ENCODE results near the gene TRIM41.

The TRIM41 gene

DNA sequence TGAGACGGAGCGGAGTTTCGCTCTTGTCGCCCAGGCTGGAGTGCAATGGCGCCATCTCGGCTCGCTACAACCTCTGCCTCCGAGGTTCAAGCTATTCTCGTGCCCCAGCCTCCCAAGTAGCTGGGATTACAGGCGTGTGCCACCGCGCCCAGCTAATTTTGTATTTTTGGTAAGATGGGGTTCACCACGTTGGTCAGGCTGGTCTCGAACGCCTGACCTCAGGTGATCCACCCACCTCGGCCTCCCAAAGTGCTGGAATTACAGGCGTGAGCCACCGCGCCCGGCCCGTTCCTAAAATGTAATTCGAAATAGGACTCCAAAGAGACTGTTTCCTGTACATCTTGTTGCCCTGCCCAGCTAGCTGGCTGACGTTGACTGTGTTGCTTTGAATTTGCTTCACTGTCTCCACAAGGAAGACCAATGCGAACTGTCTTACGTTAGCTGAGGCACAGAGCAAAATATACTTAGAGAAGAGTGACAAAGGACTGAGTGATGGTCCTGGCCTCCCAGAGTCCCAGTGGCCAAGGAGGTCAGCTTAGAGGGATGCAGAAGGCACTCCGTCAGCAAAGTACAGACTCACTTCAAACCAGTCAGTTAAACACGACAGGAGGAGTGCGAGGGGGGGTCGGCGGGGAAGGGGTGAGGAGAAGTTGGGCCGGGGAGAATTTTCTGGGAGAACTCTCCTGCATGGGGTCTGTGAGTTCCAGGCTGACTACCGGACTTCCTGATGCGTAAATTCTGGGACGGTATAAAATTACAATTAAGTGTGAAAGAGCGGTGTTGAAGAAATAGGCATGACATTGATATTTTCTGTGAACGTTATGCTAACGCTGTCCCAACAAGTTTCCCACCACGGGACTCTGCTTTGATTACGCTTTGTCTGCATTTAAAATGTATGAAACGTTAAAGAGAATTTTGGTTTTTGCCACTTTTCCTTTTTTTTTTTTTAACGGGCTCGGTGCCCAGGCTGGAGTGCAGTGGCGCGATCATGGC is 6.8 kb upstream of the TRIM41 start:
- peak overlapping the region; percentile 59 for H3K4me3 ChIP-seq (ENCODE audit: low read depth, low read length)
- TF ChIP-seq, protein P1, sequence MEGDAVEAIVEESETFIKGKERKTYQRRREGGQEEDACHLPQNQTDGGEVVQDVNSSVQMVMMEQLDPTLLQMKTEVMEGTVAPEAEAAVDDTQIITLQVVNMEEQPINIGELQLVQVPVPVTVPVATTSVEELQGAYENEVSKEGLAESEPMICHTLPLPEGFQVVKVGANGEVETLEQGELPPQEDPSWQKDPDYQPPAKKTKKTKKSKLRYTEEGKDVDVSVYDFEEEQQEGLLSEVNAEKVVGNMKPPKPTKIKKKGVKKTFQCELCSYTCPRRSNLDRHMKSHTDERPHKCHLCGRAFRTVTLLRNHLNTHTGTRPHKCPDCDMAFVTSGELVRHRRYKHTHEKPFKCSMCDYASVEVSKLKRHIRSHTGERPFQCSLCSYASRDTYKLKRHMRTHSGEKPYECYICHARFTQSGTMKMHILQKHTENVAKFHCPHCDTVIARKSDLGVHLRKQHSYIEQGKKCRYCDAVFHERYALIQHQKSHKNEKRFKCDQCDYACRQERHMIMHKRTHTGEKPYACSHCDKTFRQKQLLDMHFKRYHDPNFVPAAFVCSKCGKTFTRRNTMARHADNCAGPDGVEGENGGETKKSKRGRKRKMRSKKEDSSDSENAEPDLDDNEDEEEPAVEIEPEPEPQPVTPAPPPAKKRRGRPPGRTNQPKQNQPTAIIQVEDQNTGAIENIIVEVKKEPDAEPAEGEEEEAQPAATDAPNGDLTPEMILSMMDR (IDR thresholded peaks at IDR 0.05; ENCODE audit: low read depth, low read length) = no peak
- TF ChIP-seq MYC (IDR thresholded peaks at IDR 0.05; ENCODE audit: low read depth, low read length) (no peak), POLR2A (IDR thresholded peaks at IDR 0.05; ENCODE audit: extremely low read depth, insufficient read length) (no peak)
- TF ChIP-seq, protein P2, sequence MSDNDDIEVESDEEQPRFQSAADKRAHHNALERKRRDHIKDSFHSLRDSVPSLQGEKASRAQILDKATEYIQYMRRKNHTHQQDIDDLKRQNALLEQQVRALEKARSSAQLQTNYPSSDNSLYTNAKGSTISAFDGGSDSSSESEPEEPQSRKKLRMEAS (IDR thresholded peaks at IDR 0.05; ENCODE audit: low read depth, low read length) = no peak
- peak; percentile 67 for DNase-seq (ENCODE audit: low read depth)

DNA sequence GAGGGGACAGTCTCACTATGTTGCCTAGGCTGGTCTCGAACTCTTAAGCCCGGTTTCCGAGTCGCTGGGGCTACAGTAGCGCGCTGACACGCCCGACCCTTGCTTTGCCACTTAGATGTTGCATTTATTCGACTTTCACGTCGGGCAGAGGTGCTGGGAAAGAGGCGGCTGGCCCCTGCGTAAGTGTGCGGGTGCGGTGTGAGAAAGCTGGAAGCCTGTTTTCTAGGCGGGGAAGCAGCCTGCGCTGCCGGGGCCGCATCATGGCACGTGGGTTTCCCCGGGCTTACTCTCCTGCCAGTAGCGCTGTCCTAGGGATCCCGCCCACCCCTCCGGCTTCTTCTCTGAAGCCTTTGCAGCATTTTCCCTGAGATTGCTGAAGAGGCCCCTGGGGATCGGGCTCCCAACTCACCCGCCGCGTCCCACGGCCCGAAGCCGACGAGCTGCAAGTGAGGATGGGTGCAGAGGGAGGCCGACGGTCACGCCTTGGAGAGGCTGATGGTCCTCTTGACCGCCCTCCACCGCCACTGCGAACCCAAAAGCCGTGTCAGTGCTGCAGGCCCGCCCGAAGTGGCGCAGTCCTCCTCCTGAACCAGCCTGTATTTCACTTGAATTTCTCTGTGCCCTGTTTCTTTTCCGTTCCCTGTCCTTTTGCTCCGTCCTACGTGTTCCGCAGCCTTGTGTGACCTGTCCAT is 5.8 kb upstream of the TRIM41 start:
- peak; percentile 73 for DNase-seq (ENCODE audit: low read depth)
- TF ChIP-seq, protein P2 (IDR thresholded peaks at IDR 0.05; ENCODE audit: low read depth, low read length) = peak; percentile 84
- TF ChIP-seq, protein P1 (IDR thresholded peaks at IDR 0.05; ENCODE audit: low read depth, low read length) = no peak
- TF ChIP-seq MYC (IDR thresholded peaks at IDR 0.05; ENCODE audit: low read depth, low read length) (0 out of 2 replicates have a peak, but pooled peaks have one; percentile 55), POLR2A (IDR thresholded peaks at IDR 0.05; ENCODE audit: extremely low read depth, insufficient read length) (no peak)
- H3K4me3 ChIP-seq (ENCODE audit: low read depth, low read length) = peak overlapping the region; percentile 46

GRCh38 chr5:181217803-181218062 is 5.3 kb upstream of the TRIM41 start:
- H3K4me3 ChIP-seq (ENCODE audit: low read depth, low read length) = peak overlapping the region; percentile 46
- no peak for DNase-seq (ENCODE audit: low read depth)
- TF ChIP-seq MYC (IDR thresholded peaks at IDR 0.05; ENCODE audit: low read depth, low read length) (no peak), POLR2A (IDR thresholded peaks at IDR 0.05; ENCODE audit: extremely low read depth, insufficient read length) (no peak)
- TF ChIP-seq, protein P2 (IDR thresholded peaks at IDR 0.05; ENCODE audit: low read depth, low read length) = no peak
- TF ChIP-seq, protein P1 (IDR thresholded peaks at IDR 0.05; ENCODE audit: low read depth, low read length) = no peak

DNA sequence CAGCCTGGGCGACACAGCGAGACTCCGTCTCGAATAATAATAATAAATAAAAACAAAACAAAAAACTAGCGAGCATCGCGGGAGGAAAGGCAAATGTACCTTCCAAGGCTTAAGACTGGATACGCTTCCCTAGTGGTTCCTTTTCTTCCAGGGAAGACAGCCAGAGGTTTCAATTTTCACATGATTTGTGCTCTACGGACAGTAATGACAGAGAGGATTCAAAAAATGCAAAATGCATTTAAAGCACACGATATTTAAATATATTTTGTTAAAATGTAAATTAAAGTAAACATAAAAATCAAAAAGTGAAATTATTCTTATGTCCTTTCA is 4.3 kb upstream of the TRIM41 start:
- TF ChIP-seq, protein P1 (IDR thresholded peaks at IDR 0.05; ENCODE audit: low read depth, low read length) = no peak
- TF ChIP-seq MYC (IDR thresholded peaks at IDR 0.05; ENCODE audit: low read depth, low read length) = no peak
- TF ChIP-seq POLR2A (IDR thresholded peaks at IDR 0.05; ENCODE audit: extremely low read depth, insufficient read length) = no peak
- TF ChIP-seq, protein P2 (IDR thresholded peaks at IDR 0.05; ENCODE audit: low read depth, low read length) = no peak
- H3K4me3 ChIP-seq (ENCODE audit: low read depth, low read length) = peak overlapping the region; percentile 35
- no peak for DNase-seq (ENCODE audit: low read depth)

DNA sequence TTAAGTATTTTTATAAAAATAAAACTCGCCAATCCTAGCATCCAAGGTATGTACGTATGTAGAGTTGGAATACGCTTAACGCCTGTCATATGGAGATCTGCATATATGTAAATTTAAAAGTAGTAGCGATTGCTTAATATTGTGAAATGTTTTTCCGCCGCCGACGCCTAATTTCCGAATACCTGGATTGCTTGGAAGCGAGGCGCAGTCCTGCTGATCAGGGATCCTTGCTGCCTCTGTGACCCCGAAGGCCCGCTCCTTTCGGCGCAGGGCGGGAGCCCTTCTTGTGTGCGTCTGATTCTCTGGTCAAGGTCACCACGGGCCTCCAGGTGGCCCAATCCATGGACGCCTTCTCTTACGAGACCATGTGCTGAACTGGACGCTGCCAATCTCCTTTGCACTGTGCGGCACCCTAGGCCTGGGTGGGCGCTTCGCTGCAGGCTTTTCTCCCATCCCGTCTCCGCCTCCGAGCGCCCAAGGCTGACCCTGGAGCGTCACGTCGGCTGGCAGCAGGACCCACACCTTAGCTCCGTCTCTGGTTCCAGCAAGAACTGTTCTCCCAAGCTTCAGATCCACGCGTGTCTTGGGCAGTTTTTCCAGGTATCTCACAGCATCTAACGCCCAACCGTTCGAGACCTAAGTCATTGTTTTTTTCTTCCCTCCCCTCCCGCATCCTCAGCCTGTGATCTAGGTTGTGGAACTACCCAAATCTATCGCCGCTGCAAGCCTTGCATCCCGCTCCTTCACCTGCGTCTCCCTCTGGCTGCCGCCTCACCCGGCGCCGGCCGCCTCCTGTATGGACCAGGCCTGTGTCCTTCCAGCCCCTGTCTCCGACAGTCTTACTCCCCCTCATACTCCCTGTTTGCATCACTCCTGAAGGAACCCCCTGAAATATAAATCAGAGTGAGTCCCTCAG is 3.6 kb upstream of the TRIM41 start:
- no peak overlapping the region for H3K4me3 ChIP-seq (ENCODE audit: low read depth, low read length)
- TF ChIP-seq POLR2A (IDR thresholded peaks at IDR 0.05; ENCODE audit: extremely low read depth, insufficient read length) (no peak), MYC (IDR thresholded peaks at IDR 0.05; ENCODE audit: low read depth, low read length) (no peak)
- TF ChIP-seq, protein P1 (IDR thresholded peaks at IDR 0.05; ENCODE audit: low read depth, low read length) = no peak
- TF ChIP-seq, protein P2 (IDR thresholded peaks at IDR 0.05; ENCODE audit: low read depth, low read length) = no peak

More for the DNA sequence above, 3.6 kb upstream of the TRIM41 start:
- DNase-seq (ENCODE audit: low read depth) = no peak

Measured in NB4 (cell line).